KOPT-K1 (cell line): Measurements from ENCODE around the gene NXPE1.

ENCODE experiments used
- H3K27ac ChIP-seq: fragments of 200-600 bp; sonication (generic); 2 replicates; pipeline ENCODE4 v1.5.1; 2016; ENCODE audit warnings: antibody characterized with exemption, mild to moderate bottlenecking, low read depth, low read length; ENCODE audit not compliant: poor library complexity, severe bottlenecking
- H3K36me3 ChIP-seq: fragments of 200-600 bp; sonication (generic); 2 replicates; pipeline ENCODE4 v1.5.1; 2017; ENCODE audit warnings: antibody characterized with exemption, mild to moderate bottlenecking, low read length, moderate library complexity; ENCODE audit not compliant: insufficient read depth
- H3K9me3 ChIP-seq: fragments of 200-600 bp; sonication (generic); 2 replicates; pipeline ENCODE4 v1.5.1; 2017; ENCODE audit warnings: antibody characterized with exemption, low read length, mild to moderate bottlenecking; ENCODE audit not compliant: insufficient read depth, poor library complexity, severe bottlenecking

Gene NXPE1

GRCh38 chr11:114501901-114502300 is 57.8 kb downstream of the NXPE1 start:
- Histone ChIP-seq H3K9me3 (no peaks in the 10 kb centered on the region), H3K36me3 (no peaks in the 10 kb centered on the region), H3K27ac (no peak overlapping the region)

GRCh38 chr11:114499756-114500155 is 59.9 kb downstream of the NXPE1 start:
- H3K9me3 ChIP-seq, result no peaks in the 10 kb centered on the region
- no peaks in the 10 kb centered on the region for H3K36me3 ChIP-seq
- H3K27ac ChIP-seq, result no peak overlapping the region

GRCh38 chr11:114496915-114497314 is 62.8 kb downstream of the NXPE1 start:
- Histone ChIP-seq H3K9me3 (no peaks in the 10 kb centered on the region), H3K36me3 (no peaks in the 10 kb centered on the region), H3K27ac (no peak overlapping the region)

DNA sequence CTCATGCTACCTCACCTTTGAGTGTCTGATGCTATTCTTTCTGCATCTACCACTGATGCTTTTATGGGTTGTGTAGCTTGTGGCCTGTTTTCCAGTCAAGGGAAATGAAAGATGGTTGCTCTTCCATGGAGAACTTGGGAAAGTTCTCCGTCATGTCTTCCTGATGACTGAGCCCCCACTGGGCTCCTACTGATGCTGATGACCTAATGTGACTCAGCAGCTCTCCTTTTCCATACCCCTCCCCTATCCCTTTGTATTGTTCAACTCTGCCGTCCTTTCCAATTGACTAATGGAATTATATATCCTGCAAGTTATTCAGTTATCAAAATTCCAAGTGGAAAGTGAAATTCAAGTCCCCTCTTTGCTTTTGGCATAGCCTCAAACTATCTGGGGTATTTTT is 75.8 kb downstream of the NXPE1 start:
- Histone ChIP-seq H3K36me3 (no peaks in the 10 kb centered on the region), H3K27ac (no peak overlapping the region), H3K9me3 (no peaks in the 10 kb centered on the region)

DNA sequence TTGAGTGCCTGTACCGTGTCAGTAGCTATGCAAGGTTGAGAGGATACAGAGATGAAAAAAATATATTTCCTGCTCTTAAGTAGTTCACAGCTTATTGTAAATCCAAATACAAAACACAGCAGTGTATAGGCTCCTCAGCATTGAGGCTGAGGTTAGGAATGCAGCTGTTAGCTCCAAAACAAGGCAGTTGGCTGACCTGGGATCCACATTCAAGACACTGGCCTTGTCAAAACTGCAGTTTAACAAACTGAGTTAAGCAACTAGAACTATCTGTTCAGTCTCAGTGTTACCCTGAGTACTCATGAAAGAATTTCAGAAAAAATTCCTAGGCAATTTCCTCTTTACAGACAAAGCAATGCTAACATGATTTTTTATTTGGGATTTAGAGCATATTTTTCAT is 77.6 kb downstream of the NXPE1 start:
- no peaks in the 10 kb centered on the region for H3K36me3 ChIP-seq
- H3K9me3 ChIP-seq, result no peaks in the 10 kb centered on the region
- no peak overlapping the region for H3K27ac ChIP-seq

DNA sequence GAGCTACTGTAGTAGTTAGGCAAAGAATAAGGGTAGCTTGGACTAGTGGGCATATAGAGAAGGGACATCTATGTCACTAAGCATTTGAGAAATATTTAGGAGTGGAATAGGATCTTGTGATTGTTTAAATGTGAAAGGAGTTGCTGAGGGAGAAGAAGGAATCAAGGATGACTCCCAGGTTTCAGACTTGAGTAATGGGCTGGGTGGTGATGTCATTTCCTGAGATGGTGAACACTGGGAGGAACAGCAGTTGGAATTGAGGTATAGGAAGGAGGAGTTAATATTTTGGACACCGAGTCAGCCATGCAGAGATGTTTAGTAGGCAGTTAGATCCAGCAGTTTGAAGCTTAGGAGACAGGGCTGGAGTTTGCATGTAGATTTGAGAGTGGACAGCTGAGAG is 80.3 kb downstream of the NXPE1 start:
- Histone ChIP-seq H3K9me3 (no peaks in the 10 kb centered on the region), H3K36me3 (no peaks in the 10 kb centered on the region), H3K27ac (no peak overlapping the region)

DNA sequence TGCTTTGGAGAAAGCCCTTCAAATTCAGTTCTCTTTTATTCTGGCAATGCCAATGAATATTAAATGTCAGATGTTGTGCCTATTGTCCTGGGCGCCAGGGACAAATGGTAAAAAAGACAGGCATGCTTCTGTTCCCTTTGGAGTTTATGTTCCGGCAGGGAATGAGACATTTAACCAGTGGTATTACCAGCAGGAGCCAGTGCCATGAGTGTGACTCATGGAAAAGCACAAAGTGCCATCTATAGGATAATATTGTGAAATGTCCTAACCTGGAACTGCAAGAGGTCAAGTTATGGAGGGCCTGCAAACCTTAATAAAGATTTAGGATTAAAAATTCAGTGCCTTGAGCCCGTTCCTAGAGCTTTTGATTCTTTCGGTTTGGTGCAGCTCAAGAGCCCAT is 80.9 kb downstream of the NXPE1 start:
- Histone ChIP-seq H3K36me3 (no peaks in the 10 kb centered on the region), H3K27ac (no peak overlapping the region), H3K9me3 (no peaks in the 10 kb centered on the region)

DNA sequence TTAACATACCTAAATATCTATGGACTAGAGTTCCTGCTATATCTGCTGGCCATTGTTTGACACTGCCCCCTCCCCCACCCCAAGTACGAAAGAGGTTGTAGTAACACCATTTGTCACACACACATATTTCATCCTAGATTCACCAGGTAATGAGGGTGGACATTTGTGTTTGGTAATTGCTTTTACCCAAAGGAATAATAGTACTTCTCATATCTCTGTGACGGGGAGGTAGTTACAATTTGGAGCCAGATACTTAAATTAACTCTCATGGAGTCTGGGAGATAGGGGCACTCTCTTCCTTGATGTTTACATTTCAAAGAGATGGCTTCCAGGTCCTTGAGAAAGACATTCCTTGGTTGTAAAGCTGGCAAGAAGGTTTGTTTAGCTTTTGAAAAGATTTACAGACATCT is 81.7 kb downstream of the NXPE1 start:
- H3K9me3 ChIP-seq, result no peaks in the 10 kb centered on the region
- H3K27ac ChIP-seq, result no peak overlapping the region
- H3K36me3 ChIP-seq, result no peaks in the 10 kb centered on the region

GRCh38 chr11:114472661-114473060 is 87.0 kb downstream of the NXPE1 start:
- Histone ChIP-seq H3K27ac (no peak overlapping the region), H3K36me3 (no peaks in the 10 kb centered on the region), H3K9me3 (no peaks in the 10 kb centered on the region)
